ENCODE data around the gene NAALADL2.
"Not testable (repeated sequence)": the region's sequence is repeated elsewhere in the genome, so short reads cannot be mapped to it uniquely, and the experiment has no call there.

The NAALADL2 gene

DNA sequence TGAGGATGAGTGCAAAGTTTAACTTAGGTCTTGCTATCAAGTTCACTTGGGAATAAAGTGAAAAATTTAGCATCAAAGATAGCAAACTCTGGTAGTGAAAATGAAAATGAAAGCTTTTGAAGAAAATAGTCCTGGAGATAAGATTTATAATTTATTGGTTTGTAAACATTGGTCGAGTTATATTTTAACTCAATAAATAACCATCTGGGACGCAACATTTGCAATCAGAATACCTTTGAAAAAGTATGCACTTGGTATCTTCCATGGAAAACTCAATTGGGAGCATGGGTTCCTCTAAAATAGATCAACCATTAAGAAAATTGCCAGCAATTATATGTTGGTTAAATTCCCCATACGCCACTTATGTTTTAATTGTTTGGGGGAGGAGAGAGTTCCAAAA, 209.5 kb downstream of the NAALADL2 start:
- no peak for DNase-seq (ENCODE audit: extremely low read depth in 1 of 2, low read depth in 1 of 2)

DNA sequence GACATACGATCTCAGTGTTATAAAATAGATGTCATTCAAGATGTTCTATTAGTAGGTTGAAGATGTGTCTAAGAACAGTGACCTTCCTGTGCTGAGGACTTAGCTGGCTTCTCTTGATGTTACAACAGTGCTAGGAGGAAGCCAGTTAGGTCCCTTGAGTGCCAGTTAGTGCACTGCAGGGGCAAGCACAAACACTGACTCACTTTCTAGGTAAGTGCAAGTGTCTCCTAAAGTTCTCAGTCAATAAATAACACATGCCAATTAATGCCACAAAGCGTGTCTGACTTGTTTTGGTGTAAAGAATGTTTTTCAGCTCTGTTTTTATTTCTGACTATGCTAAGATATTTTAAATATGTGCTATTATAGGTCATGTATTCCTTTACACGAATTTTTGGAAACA, 211.8 kb downstream of the NAALADL2 start:
- DNase-seq (ENCODE audit: extremely low read depth in 1 of 2, low read depth in 1 of 2) = no peak

DNA sequence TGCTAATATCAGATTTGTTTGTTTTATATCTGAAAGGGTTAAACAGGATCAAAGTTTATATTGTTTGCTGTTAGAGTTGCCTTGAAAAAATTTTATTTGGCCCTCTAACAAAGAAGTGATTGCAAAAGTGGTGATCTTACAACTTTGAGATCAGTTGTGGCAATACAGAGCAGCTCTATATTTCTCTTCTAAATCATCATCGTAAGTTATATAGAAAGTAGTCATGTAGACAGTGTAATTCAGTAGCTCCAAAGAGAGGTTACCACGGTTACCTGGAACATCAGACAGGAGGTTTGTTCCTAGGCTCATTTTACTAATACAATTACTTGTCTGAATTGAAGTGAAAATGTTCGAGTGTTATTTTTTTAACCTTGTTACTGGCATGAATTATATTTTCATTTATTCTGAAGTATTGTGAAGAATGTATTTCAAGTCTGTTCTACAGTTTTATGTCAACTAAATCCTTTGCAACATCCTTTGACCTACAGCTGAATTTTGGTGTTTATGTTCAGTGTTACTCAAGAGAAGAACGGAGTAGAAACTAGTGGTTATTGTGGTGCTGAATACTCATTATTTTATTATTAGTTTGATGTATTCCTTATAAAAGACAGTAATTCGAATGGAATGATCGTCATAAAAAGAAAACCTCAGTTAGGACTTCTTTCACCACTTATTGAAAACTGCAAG, 214.2 kb downstream of the NAALADL2 start:
- no peak for DNase-seq (ENCODE audit: extremely low read depth in 1 of 2, low read depth in 1 of 2)

DNA sequence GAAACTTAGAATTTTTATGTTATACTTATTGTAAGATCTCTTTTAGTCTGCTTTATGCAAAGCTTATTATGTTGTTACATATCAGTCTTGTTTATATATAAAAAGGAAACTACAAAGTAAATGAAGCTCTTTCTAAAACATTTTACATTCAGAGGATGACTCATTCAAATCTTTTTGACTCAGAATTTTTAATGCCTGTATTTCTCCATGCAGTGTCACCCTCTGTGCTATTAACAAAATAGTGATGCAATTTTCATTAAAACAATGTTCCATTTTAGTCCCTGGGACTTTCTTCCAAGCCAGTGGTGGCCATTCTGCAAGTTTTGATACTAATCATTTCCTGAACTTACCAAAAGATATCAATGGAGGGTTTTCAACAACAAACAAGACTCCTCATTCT, 216.1 kb downstream of the NAALADL2 start:
- no peak for DNase-seq (ENCODE audit: extremely low read depth in 1 of 2, low read depth in 1 of 2)

DNA sequence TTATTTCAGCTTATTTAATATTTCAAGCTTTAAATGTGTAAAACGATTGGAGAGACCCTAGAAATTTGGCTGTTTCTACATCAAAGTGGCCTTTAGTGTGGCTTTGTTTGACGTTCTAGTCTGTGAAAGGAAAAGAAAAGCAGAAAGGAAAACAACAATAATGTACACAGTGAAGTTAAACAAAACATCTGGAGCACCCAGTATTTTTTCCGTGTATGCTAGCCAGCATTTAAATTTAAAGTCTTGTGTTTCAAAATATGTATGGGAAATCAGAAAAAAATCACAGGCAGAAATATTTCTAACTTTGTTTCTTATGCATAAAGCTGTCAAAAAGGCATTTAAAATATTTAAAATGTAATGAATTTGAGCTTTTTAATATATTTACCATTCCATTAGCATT, 218.1 kb downstream of the NAALADL2 start:
- no peak for DNase-seq (ENCODE audit: extremely low read depth in 1 of 2, low read depth in 1 of 2)

DNA sequence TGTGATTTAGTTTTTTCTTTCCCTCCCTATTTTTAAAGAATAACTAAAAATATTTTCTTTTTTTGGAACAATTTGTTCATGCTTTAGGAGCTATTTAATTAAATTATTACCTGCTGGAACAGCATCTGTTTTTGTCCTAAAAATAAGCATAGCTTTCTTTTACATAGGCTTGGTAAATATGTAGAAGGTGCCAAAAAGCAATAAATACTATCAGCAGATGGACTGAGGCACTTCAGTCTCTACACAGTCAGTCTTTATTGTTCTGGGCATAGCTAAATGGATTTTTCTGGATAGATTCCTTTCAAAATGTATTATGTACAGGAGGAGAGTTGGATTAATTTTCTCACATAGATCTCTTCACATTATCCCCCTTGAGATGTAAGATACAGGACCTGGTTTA, 223.5 kb downstream of the NAALADL2 start:
- no peak for DNase-seq (ENCODE audit: extremely low read depth in 1 of 2, low read depth in 1 of 2)

DNA sequence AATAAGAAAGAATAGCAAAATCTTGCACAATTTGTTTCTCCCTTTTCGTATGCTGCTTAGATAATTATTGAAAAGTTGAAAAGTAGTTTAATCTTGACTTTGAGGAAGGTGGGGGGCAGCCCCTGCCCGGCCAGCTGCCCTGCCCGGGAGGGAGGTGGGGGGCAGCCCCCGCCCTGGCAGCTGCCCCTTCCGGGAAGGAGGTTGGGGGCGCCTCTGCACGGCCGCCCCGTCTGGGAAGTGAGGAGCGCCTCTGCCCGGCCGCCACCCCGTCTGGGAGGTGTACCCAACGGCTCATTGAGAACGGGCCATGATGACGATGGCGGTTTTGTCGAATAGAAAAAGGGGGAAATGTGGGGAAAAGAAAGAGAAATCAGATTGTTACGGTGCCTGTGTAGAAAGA, 228.0 kb downstream of the NAALADL2 start:
- not testable (repeated sequence) for DNase-seq (ENCODE audit: extremely low read depth in 1 of 2, low read depth in 1 of 2)

DNA sequence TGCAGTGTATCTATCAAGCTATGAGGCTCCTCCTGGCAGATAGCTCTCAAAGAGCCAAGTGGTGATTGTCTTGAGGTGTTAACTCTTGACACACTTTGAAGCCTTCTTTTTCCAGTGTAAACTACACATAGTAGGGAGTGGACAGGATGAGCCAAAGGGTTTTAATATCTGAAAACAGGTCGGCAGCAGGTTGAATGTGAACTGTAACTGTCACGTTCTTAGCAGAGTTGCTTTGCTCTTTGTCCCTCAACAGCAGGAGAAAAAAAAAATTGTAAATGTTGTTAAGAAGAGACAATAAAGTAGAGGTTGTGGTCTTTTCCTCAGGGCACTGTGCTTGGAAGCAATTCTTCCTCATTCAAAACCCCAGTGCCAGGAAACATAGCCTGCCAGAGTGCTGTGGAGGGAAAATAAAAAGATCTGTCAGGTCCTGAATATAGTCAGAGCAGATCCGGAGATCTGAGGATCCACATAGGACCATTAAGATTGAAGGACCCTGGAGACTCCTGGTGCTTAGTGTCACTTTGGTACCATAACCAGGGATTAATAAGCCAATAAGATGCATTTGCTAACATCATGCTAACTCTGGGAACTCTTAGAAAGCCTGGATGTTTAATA, 229.7 kb downstream of the NAALADL2 start:
- no peak for DNase-seq (ENCODE audit: extremely low read depth in 1 of 2, low read depth in 1 of 2)

DNA sequence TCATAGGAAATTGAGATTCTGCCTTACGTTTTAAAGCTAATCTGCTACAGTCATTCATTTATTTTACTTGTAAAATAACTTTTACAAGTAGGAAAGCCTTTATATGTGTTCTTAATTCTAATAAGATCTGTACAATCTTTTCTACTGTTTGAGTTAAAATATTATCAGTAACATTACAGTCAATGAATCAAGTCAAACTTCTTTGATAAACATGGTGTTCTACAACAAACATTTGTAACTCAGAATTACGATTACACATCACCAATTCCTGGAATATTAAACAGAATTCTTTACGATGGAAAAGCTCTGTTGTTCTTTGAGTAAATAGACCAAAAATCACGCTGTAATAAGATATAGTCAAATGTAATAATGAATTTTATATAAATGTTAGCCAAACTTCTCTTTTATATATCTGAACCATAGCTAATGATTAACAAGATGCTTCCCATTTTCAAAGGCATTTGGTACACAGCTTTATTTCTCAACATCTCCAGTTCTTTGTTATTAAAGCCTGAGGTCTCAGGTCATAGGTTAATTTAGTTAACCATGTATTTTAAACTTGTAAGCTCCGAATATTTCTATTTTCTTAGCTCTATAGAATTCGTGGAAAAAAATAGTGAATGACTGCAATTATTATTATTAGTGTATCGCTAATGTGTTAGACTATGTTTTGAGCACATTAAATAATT, 232.4 kb downstream of the NAALADL2 start:
- no peak for DNase-seq (ENCODE audit: extremely low read depth in 1 of 2, low read depth in 1 of 2)

DNA sequence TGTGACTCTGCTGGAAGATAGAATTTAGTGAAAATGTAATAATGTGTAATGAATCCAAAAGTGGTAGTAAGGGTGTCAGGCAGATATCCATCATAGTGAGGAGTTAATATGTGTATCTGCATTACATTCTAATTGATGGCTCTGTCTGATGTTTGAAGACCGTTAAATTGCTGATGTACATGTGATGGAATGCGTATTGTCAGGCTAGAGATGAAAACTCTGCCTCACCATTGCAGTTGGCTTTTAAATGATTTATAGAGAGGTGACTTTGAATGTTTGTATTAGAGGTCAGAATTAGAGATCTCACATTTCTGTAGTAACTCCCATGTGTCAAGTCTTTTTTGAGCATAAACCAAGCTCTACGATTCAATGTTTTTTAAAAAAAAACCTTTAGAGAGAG, 234.6 kb downstream of the NAALADL2 start:
- DNase-seq (ENCODE audit: extremely low read depth in 1 of 2, low read depth in 1 of 2) = no peak

DNA sequence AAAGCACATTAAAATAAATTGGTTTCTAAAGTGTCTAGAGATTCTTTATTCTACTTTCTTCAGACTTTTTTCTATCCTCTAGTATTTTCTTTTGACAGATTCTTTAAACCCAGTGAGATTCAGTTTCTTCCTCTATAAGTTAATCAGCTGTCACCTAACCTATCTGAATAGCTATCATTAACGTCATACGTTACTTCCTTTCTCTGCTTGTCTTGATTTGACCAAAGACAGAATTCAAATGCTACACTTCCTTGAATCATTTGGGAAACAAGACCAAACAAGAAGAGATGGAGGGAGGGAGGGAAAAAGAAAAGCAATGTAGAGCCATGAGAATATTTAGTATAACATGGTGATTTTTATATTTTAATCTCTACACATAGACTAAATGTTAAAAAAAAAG, 235.2 kb downstream of the NAALADL2 start:
- DNase-seq (ENCODE audit: extremely low read depth in 1 of 2, low read depth in 1 of 2) = no peak

DNA sequence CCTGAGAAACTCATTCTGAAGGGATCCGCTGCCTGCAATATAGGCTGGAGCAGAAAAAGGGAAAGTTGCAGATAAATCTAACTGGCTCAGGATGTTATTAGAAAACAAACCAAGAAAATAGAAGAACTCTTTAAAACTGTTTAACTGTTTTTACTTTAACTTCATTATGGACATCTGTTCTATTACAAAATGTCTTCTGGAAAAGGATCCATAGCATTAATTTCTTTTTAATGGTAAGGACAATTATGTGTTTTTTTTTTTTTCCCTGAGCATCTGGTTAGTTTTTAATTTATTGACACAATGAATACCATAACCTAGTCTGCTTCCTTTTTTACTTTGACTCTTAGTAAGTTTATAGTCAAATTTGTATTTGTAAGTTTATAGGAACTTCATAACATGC, 239.5 kb downstream of the NAALADL2 start:
- no peak for DNase-seq (ENCODE audit: extremely low read depth in 1 of 2, low read depth in 1 of 2)

DNA sequence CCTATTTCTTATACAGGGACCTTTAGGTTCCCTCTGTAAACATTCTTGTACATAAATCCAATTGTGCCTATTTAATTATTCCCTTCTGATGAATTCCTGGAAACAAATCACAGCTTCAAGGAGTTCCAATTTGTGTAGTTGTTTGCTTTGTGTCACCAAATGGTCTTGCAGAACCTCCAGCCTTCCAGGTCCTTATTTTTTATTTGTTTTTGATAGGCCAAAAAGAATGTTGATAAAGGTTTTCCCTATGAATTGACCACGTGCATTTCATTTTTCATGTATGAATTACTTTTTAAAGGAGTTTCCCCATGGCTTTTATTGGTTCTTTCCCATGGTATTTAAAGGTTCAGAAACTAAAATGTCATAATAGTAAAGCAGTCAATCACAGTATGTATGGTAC, 243.0 kb downstream of the NAALADL2 start:
- no peak for DNase-seq (ENCODE audit: extremely low read depth in 1 of 2, low read depth in 1 of 2)

DNA sequence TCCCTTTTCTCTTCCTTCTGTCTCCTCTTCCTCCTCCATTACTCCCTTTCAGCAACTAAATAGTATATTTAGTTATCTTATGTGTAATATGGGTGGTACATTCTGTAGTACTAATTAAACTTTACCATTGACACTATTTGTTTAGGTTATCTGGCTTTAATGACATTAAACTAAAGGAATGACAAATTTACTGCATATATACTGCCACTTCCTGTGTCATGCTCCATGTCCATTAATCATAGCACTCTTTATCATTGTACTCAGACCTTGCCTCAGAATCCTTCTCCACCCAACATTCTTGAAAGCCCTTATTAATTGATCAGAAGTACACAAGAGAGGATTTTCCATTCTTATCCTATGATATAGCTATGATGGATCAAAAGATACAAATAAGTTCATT, 244.2 kb downstream of the NAALADL2 start:
- no peak for DNase-seq (ENCODE audit: extremely low read depth in 1 of 2, low read depth in 1 of 2)

DNA sequence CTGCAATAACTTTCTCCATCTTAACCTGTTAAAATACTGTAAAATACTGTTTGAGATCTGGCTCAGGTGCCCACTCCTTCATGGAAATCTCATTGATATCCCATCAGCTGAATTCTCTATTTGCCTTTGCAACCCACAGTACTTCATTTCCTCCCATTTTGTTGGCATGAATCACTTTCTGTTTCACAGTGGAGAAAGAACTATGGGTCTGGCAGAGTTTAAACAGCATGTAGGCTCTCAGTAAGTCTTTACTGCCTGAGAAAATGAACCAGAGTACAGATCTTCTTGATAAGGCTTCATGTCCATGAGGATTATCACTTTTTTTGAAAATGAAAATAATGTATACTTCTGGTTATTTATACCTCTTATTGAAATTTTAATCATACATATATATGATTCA, 245.9 kb downstream of the NAALADL2 start:
- DNase-seq (ENCODE audit: extremely low read depth in 1 of 2, low read depth in 1 of 2) = no peak

DNA sequence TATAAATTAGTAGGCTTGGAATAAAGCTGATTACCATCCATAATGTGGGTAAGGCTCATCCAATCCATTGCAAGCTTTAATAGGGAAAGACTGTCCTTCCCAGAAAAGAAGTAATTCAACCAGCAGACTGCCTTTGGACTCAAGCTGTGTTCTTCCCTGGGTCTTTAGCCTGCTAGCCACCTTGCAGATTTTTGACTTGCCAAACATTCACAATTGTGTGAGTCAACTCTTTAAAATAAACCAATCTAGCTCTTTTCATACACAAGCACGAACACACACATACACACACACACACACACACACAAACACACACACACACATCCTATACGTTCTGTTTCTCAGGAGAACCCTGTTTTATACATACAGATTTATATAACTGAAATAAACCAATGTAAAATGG, 248.1 kb downstream of the NAALADL2 start:
- DNase-seq (ENCODE audit: extremely low read depth in 1 of 2, low read depth in 1 of 2) = no peak

DNA sequence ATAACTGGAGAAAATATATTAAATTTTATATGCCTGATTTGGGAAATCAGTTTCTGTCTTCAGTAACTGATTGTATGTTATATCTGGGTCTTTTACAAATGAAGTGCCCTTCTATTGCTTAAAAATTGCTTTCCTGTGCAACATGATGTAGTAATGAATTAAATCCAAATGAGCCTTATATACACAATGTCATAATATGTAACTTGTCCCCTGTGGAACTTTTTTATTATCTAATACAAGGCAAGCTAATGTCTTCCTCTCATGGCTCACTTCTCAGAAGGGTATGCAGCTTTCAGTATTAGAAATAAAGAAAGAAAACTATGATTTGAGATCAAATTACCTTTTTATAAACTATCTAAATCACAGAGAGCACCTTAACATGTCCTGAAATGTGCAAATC, 248.9 kb downstream of the NAALADL2 start:
- no peak for DNase-seq (ENCODE audit: extremely low read depth in 1 of 2, low read depth in 1 of 2)

DNA sequence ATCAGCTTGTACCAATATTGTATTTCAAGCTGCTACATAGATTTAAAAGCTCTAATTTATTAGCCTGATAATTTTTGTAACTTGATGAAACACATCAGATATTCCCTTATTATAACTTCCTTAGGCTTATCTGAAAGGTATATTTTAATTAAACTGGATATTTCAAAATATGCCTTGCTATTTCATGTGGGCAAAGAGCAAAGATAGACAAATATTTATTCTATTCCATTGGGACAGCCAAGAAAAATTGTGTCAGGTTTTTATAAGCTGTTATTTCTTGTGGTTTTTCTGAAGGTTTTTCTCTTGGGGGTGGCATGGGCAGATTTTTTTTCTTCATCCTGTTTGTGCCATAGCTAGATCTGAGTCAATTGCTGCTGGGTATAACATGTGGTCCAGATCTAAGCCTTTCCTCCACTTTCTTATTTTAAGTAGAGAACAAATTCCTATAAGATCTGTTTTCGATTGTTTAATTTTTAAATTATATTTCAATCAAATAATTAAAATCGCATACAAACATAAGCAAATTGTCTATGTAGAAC, 249.5 kb downstream of the NAALADL2 start:
- DNase-seq (ENCODE audit: extremely low read depth in 1 of 2, low read depth in 1 of 2) = no peak

DNA sequence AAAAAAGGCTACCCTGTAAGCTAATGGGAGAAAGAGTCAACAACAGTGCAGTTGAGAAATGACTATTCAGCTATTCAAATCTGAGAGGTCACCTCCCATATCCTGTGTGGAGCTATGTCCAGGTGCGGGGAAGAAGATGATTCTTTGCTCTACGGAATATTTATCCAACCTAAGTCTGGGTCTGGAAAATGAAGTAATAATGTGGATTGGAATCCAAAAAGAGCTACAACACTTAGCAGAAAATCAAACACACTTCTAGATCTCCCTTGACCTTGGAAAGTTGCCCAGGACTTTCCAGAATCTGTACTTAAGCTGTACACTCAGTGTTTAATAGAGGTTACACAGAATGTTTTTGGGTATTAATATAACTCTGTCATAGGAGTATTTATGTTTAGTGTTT, 251.9 kb downstream of the NAALADL2 start:
- DNase-seq (ENCODE audit: extremely low read depth in 1 of 2, low read depth in 1 of 2) = no peak

DNA sequence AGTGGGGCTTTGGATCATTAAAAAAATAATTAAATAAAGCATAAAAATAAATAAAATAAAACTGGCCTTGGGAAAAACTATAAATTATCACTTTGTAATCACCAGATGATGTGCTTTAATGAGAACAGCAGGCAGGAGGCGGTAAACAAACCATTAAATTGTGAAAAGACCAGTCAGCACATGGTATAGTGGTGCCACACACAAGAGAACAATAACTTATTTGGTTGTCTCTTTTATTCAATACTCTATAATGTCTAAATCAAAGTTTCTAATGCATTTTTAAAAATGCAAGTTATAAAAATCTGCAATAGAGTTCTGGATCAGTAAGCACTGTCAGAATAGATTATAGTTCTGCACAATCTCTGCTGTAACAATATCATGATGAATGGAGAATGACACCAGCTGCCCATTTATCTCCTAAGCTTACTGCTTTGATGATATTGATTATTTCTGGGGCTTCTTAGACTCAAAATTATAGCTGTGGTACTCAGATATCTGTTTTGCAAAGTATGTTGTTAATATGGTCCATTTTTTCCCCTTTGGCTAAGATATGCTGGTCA, 259.3 kb downstream of the NAALADL2 start:
- DNase-seq (ENCODE audit: extremely low read depth in 1 of 2, low read depth in 1 of 2) = no peak

DNA sequence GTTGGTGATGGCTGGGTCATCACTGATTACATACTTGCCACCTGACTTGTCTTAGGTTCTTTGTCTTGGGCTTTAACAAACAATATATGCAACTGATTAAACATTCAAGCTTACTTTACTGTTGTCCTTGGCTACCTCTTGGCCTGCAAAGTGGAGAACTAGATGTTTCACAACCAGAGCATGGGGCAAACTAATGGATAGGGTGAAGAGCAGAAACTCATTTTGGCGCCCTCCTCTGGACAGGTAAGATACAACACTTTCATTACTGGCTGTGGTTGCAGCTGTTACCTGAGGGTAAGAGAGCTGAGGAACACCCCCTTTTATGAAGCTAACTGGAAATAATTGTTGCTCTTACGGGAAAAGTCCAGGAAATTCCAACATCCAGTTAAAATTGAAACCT, 262.1 kb downstream of the NAALADL2 start:
- DNase-seq (ENCODE audit: extremely low read depth in 1 of 2, low read depth in 1 of 2) = no peak
